GM10266 (cell line): ENCODE data around the gene MBNL2.

Source experiments
- DNase-seq: peaks from one replicate; pipeline ENCODE4 v3.0.0; 2012; ENCODE audit errors: extremely low spot score
- CTCF ChIP-seq: IDR thresholded peaks from 2 replicates; pipeline ENCODE4 v1.5.1; 2012; ENCODE audit warnings: mild to moderate bottlenecking, low read depth; ENCODE audit not compliant: control insufficient read depth, insufficient read depth; ENCODE audit errors: missing control alignments

MBNL2 gene

GRCh38 chr13:97352815-97353214 lies 130.7 kb downstream of the MBNL2 start:
- no peak for TF ChIP-seq CTCF
- no peak for DNase-seq

- TF ChIP-seq CTCF, result no peak
- DNase-seq, result no peak
These were observed 132.0 kb downstream of the MBNL2 start for GRCh38 chr13:97353927-97354675.

- TF ChIP-seq CTCF, result no peak
- DNase-seq, result no peak
These were observed 132.7 kb downstream of the MBNL2 start for GRCh38 chr13:97354808-97355207.

DNA sequence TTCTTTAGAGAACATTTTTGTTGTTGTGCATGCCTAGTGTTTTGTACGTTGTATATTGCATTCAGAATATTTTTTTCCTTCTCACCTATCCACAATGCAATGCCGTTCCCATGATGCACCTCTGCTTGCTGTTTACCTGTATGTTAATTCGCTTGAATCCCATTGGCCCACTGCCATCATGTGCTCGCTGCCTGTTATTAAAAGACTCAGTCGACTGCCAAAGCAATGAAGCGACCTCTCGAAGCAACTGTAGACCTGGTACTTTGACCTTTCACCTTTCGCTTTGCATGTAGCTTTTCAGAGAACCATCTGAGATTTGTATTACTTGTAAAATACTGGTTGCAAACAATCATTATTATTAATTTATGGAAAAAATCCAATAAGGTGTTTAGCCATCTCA lies 134.5 kb downstream of the MBNL2 start:
- DNase-seq, result no peak
- no peak for TF ChIP-seq CTCF

- TF ChIP-seq CTCF, result peak; percentile 73
- peak; percentile 46 for DNase-seq
These were observed 137.3 kb downstream of the MBNL2 start for GRCh38 chr13:97359181-97360057.

- TF ChIP-seq CTCF, result no peak
- no peak for DNase-seq
These were observed 138.5 kb downstream of the MBNL2 start for GRCh38 chr13:97360610-97361009.

- no peak for TF ChIP-seq CTCF
- no peak for DNase-seq
These were observed 141.9 kb downstream of the MBNL2 start for GRCh38 chr13:97364031-97364430.
